Sigmoid colon (tissue), 7 donors: ENCODE results near the gene ADAMTS17. TPM values are rescaled to one million over a fixed set of nuclear protein-coding genes. Genes with fewer than 3 reads are reported as not detected.
A peak's percentile ranks its signal among the peaks of the same experiment; 100 is the strongest.

ENCODE experiments used
- DNase-seq: peaks from one replicate; pipeline ENCODE4 v3.0.0-alpha.2; 2019
- H3K27ac ChIP-seq, 4 donors: fragments of 200-600 bp; sonication (generic); one replicate each; pipeline ENCODE4 v1.5.1; 2016 to 2019; ENCODE audit warnings: mild to moderate bottlenecking in 1 of 4
- H3K27me3 ChIP-seq, 3 donors: fragments of 200-600 bp; sonication (generic); one replicate each; pipeline ENCODE4 v1.5.1; 2019; ENCODE audit warnings: mild to moderate bottlenecking in 1 of 3
- H3K36me3 ChIP-seq, 4 donors: fragments of 200-600 bp; sonication (generic); one replicate each; pipeline ENCODE4 v1.5.1; 2016 to 2019
- H3K4me1 ChIP-seq, 4 donors: fragments of 200-600 bp; sonication (generic); one replicate each; pipeline ENCODE4 v1.5.1; 2017 to 2019
- H3K4me3 ChIP-seq, 4 donors: fragments of 200-600 bp; sonication (generic); one replicate each; pipeline ENCODE4 v1.5.1; 2017 to 2019; ENCODE audit warnings: mild to moderate bottlenecking in 2 of 4, moderate library complexity in 1 of 4
- H3K9me3 ChIP-seq, 4 donors: fragments of 200-600 bp in 3 of 4; sonication (generic) in 3 of 4; one replicate each; pipeline versions ENCODE4 v1.5.1 to v1.6.1; 2013 to 2019
- CTCF ChIP-seq, 4 experiments: fragments of 450-650 bp in 3 of 4; fragments of 200-600 bp in 1 of 4; IDR thresholded peaks; one replicate each; pipeline ENCODE4 v1.5.1; 2016 to 2019; ENCODE audit warnings: antibody characterized with exemption in 4 of 4, mild to moderate bottlenecking in 3 of 4, moderate library complexity in 2 of 4
- EP300 ChIP-seq, 4 donors: sonication (generic); formaldehyde crosslinking; IDR thresholded peaks; one replicate each; pipeline ENCODE4 v1.6.1; 2017; ENCODE audit warnings: antibody characterized with exemption in 4 of 4
- POLR2A ChIP-seq, 2 donors: fragments of 450-650 bp; IDR thresholded peaks; one replicate each; pipeline ENCODE4 v1.6.1; 2016; ENCODE audit warnings: antibody characterized with exemption in 2 of 2, mild to moderate bottlenecking in 2 of 2, moderate library complexity in 2 of 2
- POLR2AphosphoS5 ChIP-seq, 4 donors: sonication (generic); formaldehyde crosslinking; IDR thresholded peaks; one replicate each; pipeline ENCODE4 v1.6.1; 2017; ENCODE audit warnings: antibody characterized with exemption in 4 of 4
- WGBS, 2 donors: extraction: QIAGEN DNeasy Blood & Tissue Kit; methylation state at CpG; one replicate each; pipeline ENCODE4 v1.1.7; 2013; 5-methylcytosine and 5-hydroxymethylcytosine counted together
- intact Hi-C: fragments of 100-400 bp; cut with DNase I; formaldehyde crosslinking; loops from one replicate; pipeline ENCODE4 v1.15.1; 2023
- polyA plus RNA-seq, 3 donors: library from polyadenylated mRNA; stranded (reverse); fragments of 200-250 nt; gene quantifications; one replicate each; pipeline ENCODE4 v1.2.3, GENCODE V29; 2013
- total RNA-seq, 4 donors: library from RNA; depleted of rRNA; stranded (reverse); fragments of >200 nt; gene quantifications; one replicate each; pipeline ENCODE4 v1.1.0, GENCODE V29; 2016
- donor health status: healthy with polysubstance abuse.
- donor health status: Bipolar disorder and iron deficiency.
- donor health status: healthy.

The ADAMTS17 gene
- total and polyA plus RNA-seq, 7 donors = 0.46 to 3.6 (median 1.2) TPM

GRCh38 chr15:99953886-99954285 lies 387.9 kb downstream of the ADAMTS17 start:
- TF ChIP-seq POLR2A (IDR thresholded peaks at IDR 0.05) = no peak
- no peak for TF ChIP-seq CTCF (IDR thresholded peaks at IDR 0.05)
- TF ChIP-seq POLR2AphosphoS5 (IDR thresholded peaks at IDR 0.05) = no peak
- TF ChIP-seq EP300 (IDR thresholded peaks at IDR 0.05) = no peak
- Histone ChIP-seq H3K4me3 (no peak overlapping the region), H3K9me3 (peaks cover 0 to 4% (median 0%) of the 10 kb centered on the region in 4 donors), H3K27ac (no peak overlapping the region), H3K4me1 (no peaks in the 10 kb centered on the region), H3K36me3 (no peaks in the 10 kb centered on the region), H3K27me3 (peaks cover 0 to 16% (median 0%) of the 10 kb centered on the region in 3 donors)
- intact Hi-C loops = no loop called here
- DNase-seq = peak; percentile 18
- 77 to 82% methylated on average over 7 of the region's 7 CpGs for WGBS, 2 donors

- intact Hi-C loops = no loop called here
These were observed 390.3 kb downstream of the ADAMTS17 start for GRCh38 chr15:99951511-99951910.

DNA sequence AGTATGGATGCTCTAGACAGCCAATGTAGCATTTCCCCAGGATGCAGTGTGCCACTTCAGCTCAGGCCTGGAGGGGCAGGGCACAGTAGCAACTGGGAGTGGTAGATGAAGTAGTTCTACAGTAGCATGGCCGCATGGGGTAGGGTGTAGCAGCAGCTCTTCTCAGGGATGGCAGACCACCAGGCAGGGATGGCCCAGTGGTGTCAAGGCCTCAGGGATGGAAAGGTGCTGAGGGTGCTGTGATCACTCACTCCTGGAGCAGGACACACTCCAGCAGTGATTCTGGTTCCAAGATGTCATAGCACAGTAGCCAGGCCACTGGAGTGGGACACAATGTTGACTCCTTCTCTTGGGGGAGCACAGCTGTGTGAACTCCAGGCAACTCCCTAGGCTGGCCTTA lies 397.6 kb downstream of the ADAMTS17 start:
- WGBS, 2 donors = 95 to 97% methylated on average over 1 of the region's 1 CpG
- Histone ChIP-seq H3K27ac (no peak overlapping the region), H3K4me3 (no peak overlapping the region), H3K9me3 (peaks cover 0 to 18% (median 7%) of the 10 kb centered on the region in 4 donors), H3K27me3 (no peaks in the 10 kb centered on the region), H3K36me3 (no peaks in the 10 kb centered on the region), H3K4me1 (no peaks in the 10 kb centered on the region)
- TF ChIP-seq POLR2AphosphoS5 (IDR thresholded peaks at IDR 0.05) = no peak
- no peak for TF ChIP-seq POLR2A (IDR thresholded peaks at IDR 0.05)
- no peak for TF ChIP-seq CTCF (IDR thresholded peaks at IDR 0.05)
- no peak for TF ChIP-seq EP300 (IDR thresholded peaks at IDR 0.05)
- intact Hi-C loops = no loop called here
- DNase-seq = peak; percentile 48

More at GRCh38 chr15:99951511-99951910, 390.3 kb downstream of the ADAMTS17 start:
- TF ChIP-seq EP300 (IDR thresholded peaks at IDR 0.05) = no peak
- TF ChIP-seq CTCF (IDR thresholded peaks at IDR 0.05) = no peak
- TF ChIP-seq POLR2AphosphoS5 (IDR thresholded peaks at IDR 0.05) = no peak
- no peaks in the 10 kb centered on the region for H3K36me3 ChIP-seq
- no peak for DNase-seq
- no peak overlapping the region for H3K27ac ChIP-seq
- 75 to 93% methylated on average over 5 of the region's 5 CpGs for WGBS, 2 donors
- H3K27me3 ChIP-seq = no peaks in the 10 kb centered on the region
- H3K9me3 ChIP-seq = peaks cover 0 to 6% (median 0%) of the 10 kb centered on the region in 4 donors
- H3K4me3 ChIP-seq = no peak overlapping the region
- H3K4me1 ChIP-seq = no peaks in the 10 kb centered on the region

- peak; percentile 41 for DNase-seq
- TF ChIP-seq POLR2AphosphoS5 (IDR thresholded peaks at IDR 0.05) (no peak), EP300 (IDR thresholded peaks at IDR 0.05) (no peak), CTCF (IDR thresholded peaks at IDR 0.05) (no peak), POLR2A (IDR thresholded peaks at IDR 0.05) (no peak)
- no peak overlapping the region for H3K4me3 ChIP-seq
- H3K4me1 ChIP-seq = no peaks in the 10 kb centered on the region
- no peak overlapping the region for H3K27ac ChIP-seq
- no peaks in the 10 kb centered on the region for H3K36me3 ChIP-seq
- 92 to 93% methylated on average over 7 of the region's 7 CpGs for WGBS, 2 donors
- H3K9me3 ChIP-seq = peaks cover 0 to 18% (median 7%) of the 10 kb centered on the region in 4 donors
- intact Hi-C loops = no loop called here
- H3K27me3 ChIP-seq = no peaks in the 10 kb centered on the region
These were observed 398.3 kb downstream of the ADAMTS17 start for GRCh38 chr15:99943466-99943865.
